Loucy (cell line): ENCODE measurements around the gene ALAS1.

ENCODE experiments used
- CTCF ChIP-seq: fragments of 200-600 bp; sonication (generic); conservative IDR thresholded peaks from 2 replicates; pipeline ENCODE4 v1.5.1; 2014; ENCODE audit warnings: mild to moderate bottlenecking, antibody characterized with exemption, low read length
- EZH2phosphoT487 ChIP-seq: fragments of 200-600 bp; IDR thresholded peaks from 2 replicates; pipeline ENCODE4 v1.6.1; 2018; ENCODE audit warnings: antibody characterized with exemption, mild to moderate bottlenecking, moderate library complexity, borderline replicate concordance

GRCh38 chr3:52217409-52217805 lies 19.4 kb downstream of the ALAS1 start:
- TF ChIP-seq EZH2phosphoT487 (no peak), CTCF (no peak)
